Stimulated activated CD4-positive, alpha-beta T cell treated with anti-CD3 and anti-CD28 coated beads, Interleukin-1b, Interleukin-23, amount 100 ng/mL, for 48 hours (primary cell): ENCODE data around the gene PON1.

Experiments
- DNase-seq: peaks from one replicate; pipeline ENCODE4 v3.0.0-alpha.2; 2020

Gene PON1

DNA sequence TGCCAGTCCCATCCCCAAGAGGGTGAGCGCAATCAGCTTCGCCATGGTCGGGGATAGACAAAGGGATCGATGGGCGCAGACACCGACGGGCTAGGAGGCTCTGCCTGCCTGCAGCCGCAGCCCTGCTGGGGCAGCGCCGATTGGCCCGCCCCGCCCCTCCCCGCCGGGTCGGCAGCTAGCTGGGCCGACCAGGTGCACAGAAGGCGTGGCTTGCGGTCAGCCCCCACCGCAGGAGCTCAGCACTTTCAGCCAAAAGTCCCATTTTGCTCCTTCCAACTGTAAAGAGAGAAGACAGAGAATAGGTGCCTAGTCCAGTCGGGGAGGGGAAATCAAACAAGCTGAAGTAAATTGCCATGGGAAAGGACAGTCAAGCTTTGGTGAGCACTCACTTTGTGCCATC is at the start of gene PON1:
PON1 (minus strand) TSS at position 102 of the 400 bp plus-strand sequence; CDS start at position 45, 57 bp downstream.
- no peak for DNase-seq

GRCh38 chr7:95373323-95373722 is 49.0 kb upstream of the PON1 start:
- DNase-seq = no peak

DNA sequence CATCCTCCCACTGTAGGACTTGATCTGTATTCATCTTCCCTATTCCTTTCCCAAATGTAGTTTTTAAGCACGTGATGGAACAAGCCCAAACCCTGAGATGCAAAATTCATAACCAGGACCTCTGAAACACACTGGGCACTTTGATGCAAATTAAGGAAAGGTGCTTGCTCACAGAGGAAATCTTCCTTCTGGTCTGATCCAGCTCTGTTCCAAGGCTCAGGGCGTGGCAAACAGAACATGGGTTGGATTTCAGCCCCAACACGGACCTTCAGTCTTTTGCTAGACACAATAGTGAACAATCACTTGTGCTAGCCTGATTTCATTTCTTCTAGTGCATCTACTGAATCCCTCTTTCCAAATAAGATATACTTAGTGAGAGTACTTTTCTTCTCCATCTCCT is 43.9 kb upstream of the PON1 start:
- DNase-seq = no peak

DNA sequence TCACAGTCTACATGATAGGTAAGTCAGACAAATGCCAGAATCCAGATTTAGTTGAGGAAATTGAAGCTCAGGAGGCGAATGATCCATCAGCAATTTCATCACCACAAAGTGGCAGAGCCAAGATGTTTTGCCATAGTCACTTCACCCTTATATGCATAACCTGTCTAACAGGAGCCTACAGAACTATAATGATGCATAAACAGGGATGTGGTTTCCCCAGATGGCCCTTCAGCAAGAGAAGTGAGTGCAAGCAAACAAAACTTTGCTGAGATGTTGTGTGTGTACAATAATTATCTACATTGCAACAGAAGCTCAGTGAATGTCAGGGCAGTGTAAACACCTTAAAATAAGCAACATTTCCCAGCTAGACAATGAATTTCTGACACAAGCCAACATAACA is 43.3 kb upstream of the PON1 start:
- no peak for DNase-seq

- DNase-seq = no peak
Measured at GRCh38 chr7:95365151-95365550, 40.8 kb upstream of the PON1 start.

- DNase-seq = no peak
Measured at GRCh38 chr7:95357623-95358022, 33.3 kb upstream of the PON1 start.

DNA sequence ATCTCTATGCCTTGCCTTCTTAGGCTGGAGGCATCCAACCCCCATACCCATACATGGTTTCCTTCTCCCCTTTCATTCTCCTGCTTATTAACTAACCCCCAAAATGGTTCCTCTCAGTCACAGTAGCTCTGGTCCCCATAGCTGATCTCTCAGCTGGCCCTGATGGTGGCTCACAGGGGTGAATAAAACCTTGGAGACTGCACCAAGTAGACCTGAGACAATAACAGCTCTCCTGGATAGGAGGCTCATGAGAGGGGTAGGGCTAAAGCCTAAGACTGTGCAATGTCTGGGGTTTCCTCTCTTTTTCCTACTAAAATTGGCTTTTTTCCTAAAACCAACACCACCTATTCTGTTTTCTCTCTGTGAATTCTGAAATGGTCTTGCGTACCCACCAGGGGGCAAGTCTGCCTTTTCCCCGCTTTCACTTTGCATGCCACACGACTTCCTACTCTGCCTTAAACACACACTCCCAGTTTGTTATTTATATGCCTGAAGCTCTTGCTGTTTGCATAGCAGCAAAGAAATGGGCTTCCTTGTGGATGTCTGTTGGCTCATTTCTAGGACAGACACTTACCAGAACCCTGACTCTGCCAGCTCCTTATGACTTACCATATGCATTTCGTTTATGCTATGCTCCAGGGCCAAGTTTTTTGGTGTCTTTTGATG is 18.4 kb upstream of the PON1 start:
- DNase-seq = no peak

- no peak for DNase-seq
Measured at GRCh38 chr7:95342029-95342428, 17.7 kb upstream of the PON1 start.

DNA sequence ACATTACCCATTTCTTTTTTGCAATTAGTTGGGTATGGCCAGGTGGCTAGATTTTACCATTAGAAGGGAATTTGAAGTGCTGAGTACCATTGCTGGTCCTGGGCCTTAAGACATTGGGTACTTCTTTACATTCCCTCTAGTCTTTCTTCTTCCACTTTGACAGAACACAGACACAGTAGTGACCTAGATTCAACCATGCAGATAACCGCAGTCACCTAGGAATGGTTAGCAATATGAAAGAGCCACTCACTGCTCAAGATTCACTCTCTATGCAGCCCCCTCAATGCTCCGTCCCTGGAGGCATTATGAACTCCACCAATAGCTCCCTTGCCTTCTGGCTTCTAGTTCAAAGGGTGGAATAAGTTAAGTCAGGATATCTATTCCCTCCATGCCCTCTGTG is 16.2 kb upstream of the PON1 start:
- DNase-seq = no peak

DNA sequence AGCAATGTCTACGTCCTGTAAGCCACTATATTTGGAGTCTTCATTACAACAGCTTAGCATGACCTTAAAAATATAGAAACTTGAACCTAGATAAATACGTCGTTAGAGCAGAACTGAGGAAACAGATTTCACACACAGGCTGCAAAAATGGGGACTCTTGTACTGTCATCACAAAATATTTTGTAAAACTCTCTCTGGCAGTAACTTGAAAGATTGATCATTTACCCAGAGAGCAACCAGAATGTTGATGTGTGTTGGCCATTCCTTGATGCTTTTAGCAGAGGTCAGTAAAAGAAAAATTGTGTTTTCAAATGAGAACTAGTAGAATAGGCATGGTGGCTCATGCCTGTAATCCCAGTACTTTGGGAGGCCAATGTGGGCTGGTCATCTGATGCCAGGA is 14.5 kb upstream of the PON1 start:
- DNase-seq = no peak

DNA sequence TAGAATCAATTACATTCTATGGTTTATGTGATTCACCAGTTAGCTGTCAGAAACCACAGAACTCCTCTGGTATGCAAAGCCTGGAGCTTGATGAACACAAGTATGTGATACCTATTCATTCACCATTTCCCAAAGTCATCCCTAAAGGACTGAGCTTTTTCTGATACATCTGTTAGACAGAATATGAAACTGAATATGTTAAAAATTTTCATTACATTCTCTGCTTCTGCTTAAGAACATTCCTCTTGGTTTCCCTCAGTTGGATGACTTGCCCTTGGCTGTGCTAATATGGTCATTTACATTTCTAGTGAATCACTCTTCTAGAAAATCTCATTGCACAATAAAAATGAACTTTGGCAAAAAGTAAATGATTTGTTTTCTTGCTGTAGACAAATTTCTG is 10.8 kb upstream of the PON1 start:
- DNase-seq = no peak

- DNase-seq = no peak
Measured at GRCh38 chr7:95334447-95334846, 10.1 kb upstream of the PON1 start.

- DNase-seq = no peak
Measured at GRCh38 chr7:95330961-95331337, 6.6 kb upstream of the PON1 start.

DNA sequence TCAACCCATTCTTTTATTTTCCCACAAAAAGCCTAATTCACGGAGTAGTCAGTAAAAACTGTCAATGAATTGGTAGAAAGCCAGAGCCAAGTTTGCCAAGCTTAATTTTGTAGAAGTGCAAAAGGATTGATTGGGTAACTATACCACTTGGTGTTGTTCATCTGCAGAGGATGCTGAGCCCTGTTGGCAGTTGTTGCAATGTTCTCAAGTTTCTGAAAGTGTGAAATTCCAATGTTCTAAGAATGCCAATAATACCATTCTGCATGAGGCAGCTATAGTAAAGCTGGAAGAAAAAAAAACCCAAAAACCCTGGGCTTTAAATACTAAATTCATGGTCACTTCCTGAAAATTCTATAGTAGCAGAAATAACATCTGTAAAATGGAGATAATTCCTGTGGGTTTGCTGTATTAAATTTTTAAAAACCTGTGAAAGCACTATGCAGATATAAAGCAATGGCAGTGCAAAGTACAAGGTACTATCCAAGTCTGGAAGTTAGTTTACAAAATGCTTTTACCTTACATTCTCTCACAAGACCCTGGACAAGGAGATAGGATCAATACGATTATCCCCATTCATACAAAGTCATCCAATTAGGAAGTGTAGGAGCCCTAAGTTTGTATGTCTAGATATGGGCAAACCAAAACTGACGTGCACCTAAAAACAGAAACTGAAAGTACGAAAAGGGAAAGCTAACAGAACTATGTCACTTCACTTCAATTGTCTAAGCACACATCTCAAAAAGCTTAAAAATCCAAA is 6.0 kb upstream of the PON1 start:
- no peak for DNase-seq

DNA sequence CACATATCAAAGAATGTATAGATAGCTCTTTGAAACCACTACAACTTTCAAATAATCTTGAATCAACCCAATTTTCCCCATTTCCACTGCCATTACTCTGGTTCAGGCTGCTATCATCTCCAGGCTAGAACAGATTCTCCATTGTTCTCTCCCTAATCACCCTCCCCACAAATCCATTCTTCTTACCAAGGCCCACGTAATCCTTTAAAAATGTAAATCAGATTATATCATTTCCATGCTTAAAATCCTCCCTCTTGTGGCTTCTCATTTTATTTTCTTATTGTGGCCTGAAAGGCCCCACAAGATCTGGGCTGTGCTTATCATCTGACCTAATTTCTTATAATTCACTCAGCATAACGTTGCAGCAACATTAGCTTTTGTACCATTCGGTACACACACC is 3.0 kb upstream of the PON1 start:
- DNase-seq = no peak

- DNase-seq = no peak
Measured at GRCh38 chr7:95323410-95324129, 762 bp downstream of the PON1 start.

DNA sequence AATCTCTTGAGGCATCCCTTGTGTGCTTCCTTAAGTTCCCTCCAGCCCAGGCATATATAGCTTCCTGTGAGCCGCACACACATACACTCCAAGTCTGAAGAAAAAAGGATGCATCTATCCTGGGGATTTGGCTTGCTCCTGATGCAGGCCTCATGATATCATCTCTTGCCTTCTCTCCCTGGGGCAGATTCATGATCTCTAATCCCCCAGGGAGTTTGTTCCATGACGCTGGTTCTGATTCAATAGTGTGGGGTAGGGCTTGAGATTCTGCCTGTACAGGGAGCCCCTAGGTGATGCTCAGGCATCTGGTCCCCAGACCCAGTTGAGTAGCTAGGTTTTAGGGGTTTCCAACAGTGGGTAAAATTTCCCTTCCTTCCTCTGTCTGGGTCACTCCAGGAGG is 1.5 kb downstream of the PON1 start:
- DNase-seq = no peak

- DNase-seq = no peak
Measured at GRCh38 chr7:95322396-95322795, 1.9 kb downstream of the PON1 start.

- no peak for DNase-seq
Measured at GRCh38 chr7:95321720-95322119, 2.6 kb downstream of the PON1 start.

DNA sequence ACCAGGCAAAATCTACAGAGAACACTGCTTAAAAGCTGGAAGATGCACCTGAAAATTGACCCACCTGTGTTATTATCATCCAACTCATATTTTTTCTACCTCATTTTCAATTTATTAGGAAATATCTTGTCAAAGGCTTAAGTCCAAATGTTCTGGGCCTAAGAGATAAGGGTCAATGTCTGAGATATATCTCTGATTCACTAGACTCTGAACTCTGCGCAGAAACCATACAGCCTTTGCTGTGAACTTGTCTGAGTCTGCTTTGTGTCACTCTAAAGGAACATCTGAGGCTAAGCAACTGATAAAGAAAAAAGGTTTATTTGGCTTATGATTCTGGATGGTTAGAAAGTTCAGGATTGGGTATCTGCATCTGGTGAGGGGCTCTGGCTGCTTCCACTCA is 3.7 kb downstream of the PON1 start:
- DNase-seq = no peak

GRCh38 chr7:95319570-95319969 is 4.8 kb downstream of the PON1 start:
- no peak for DNase-seq

GRCh38 chr7:95318501-95319100 is 5.7 kb downstream of the PON1 start:
- DNase-seq = no peak

GRCh38 chr7:95317966-95318365 is 6.4 kb downstream of the PON1 start:
- no peak for DNase-seq

GRCh38 chr7:95317546-95317945 is 6.8 kb downstream of the PON1 start:
- DNase-seq = no peak
